T-helper 2 cell treated with Interferon-gamma antibody and Interleukin-4, amounts not matched to agents 100 ng/mL and 5 ng/mL, for 36 hours (primary cell): ENCODE data around the gene MAGEC1. TPM values are rescaled to one million over a fixed set of nuclear protein-coding genes. Genes with fewer than 3 reads are reported as not detected.
"Not testable (repeated sequence)": the region's sequence is repeated elsewhere in the genome, so short reads cannot be mapped to it uniquely, and the experiment has no call there.

Source experiments
- intact Hi-C: fragments of 100-400 bp; cut with micrococcal nuclease; formaldehyde crosslinking; loops from one replicate; pipeline ENCODE4 v1.15.1; 2023
- total RNA-seq: library from RNA; stranded (reverse); gene quantifications from 2 replicates; pipeline ENCODE4 v1.2.3, GENCODE V29; 2022

Gene MAGEC1
- not detected in 2 replicates for total RNA-seq

DNA sequence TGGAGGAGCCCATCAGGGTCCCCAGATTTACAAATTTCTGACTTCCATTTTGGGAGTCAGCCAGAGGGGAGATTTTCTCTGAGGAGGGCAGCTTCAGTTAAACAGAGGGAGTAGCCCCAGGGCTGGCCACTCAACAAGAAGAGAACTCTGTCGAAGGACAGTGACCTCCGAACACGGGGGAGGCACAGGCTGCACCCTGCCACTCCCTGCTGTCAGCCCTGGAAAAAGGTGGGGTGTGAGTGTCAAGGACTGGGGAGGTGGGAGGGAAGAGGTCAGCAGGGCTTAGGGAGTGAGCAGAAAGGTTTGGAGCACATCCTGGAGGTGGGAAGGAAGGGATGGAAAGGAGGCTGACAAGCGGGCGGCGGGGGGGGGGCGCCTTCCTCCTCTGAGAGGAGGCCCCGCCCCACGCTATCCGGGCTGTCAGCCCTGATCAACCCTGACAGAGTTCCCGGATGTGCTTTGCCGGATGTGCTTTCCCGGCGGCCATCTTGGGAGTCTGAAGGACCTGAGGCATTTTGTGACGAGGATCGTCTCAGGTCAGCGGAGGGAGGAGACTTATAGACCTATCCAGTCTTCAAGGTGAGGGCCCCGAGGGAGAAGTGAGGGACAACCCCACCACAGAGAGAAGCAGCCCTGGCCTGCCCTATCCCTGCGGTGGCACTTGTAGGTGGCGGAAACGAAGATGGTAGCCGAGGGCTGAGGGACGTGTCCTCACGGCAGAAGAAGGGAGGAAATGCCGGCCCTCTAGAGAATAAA is at the start of gene MAGEC1:
TSS of gene MAGEC1 (plus strand) at position 495 of the 756 bp plus-strand sequence. CDS start 1,179 bp downstream, outside the sequence.
- intact Hi-C loops, result no loop called here

GRCh38 chrX:141857479-141857878 is 46.2 kb upstream of the MAGEC1 start:
- intact Hi-C loops, result no loop called here

DNA sequence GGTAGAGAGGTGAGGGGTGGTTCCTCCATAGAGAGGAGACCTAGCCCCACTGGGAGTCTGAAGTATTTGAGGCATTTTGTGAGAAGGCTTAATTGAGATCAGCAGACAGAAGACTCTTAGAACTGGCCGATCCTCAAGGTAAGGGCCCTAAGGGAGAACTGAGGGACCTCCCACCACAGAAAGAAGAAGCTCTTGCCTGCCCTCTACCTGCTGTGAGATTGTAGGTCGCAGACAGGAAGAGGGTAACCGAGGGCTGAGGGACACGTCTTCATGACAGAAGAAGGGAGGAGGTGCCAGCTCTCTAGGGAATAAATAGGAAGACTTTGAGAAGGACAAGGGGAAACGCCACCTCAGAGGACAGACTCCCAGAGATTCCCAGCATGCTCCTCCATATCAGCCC is 24.1 kb upstream of the MAGEC1 start:
- intact Hi-C loops, result no loop called here

- intact Hi-C loops, result not testable (repeated sequence)
Measured at GRCh38 chrX:141888811-141889210, 14.9 kb upstream of the MAGEC1 start.

GRCh38 chrX:141894733-141895132 is 9.0 kb upstream of the MAGEC1 start:
- intact Hi-C loops, result no loop called here

DNA sequence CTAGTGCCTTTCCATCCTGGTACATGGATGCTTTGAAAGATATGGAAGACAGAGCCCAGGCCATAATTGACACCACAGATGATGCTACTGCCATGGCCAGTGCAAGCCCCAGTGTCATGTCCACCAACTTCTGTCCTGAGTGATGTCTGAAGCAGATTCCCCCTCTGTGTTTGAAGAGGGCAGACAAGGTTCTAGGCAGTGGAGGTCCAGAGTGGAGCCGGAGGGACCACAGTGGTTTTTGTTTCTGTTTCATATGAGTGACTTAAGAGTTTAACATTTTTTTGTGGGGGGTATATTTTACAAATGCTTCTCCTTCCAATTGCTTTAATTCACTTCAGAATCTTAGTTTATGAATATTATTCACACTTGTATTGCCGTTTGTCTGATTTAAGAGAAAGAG is 6.0 kb upstream of the MAGEC1 start:
- intact Hi-C loops, result no loop called here

GRCh38 chrX:141902366-141902765 is 1.3 kb upstream of the MAGEC1 start:
- intact Hi-C loops, result no loop called here

GRCh38 chrX:141904262-141904661 is 568 bp downstream of the MAGEC1 start:
- intact Hi-C loops, result no loop called here

DNA sequence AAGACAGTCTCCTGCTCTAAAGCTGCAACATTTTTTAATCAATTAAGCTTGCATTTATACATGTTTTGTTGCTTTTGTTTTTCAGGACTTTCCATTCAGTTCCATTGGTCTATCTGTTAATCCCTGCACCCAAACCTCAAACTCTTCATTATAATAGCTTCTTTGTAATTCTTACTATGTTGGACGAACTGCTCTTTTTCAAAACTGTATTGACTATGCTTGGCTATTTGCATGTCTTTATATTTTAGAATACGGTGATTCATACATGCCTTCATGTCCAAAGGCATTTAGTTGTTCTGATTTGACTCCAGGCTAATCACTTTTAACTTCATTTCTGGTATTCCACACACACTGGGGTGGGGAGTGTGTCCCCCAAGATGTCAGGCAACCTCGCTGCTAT is 14.1 kb downstream of the MAGEC1 start:
- intact Hi-C loops, result no loop called here

DNA sequence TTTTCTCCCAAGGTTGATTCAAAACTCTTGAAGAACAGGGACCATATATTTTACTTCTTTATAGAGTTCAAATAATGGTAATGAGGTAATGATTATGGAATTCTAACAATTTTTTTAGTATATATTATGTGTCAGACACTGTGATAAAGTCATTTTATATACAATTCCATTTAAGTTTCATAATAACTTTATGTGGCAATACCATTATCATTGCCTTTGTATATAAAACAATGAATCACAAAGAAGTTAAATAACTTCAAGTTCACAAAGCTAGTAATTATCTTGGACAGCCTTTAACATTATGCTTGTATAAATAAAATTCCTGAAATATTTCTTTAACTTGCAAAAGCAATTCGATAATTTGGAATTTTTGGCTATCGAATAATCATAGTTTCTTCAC is 20.6 kb downstream of the MAGEC1 start:
- intact Hi-C loops, result no loop called here

- intact Hi-C loops, result no loop called here
Measured at GRCh38 chrX:141928432-141928831, 24.7 kb downstream of the MAGEC1 start.

DNA sequence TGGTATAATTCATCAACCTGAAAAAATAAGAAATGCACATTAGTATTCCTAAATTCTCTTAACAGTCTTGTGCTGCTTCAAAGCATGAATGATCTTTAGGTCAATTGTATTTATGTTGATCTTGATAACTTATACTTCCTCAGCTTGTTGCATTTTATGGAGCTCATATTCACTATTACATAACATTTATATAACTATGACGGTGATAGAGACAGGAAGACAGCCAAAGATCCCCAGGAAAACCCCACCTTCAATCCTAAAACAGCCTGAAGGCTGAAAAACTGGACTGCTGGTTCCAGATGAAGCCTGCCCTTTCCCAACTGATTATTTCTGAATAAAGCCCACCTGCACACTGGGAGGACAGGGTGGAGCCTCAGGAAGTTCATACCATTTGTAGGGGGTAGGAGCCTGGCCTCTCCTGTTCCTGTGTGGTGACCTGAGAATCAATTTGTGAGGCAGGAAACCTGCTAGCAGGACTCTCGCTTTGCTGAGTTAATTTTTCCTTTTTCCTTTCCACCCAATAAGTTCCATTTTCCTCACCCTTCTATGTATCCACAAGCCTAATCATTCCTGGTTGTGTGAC is 30.5 kb downstream of the MAGEC1 start:
- intact Hi-C loops, result no loop called here

DNA sequence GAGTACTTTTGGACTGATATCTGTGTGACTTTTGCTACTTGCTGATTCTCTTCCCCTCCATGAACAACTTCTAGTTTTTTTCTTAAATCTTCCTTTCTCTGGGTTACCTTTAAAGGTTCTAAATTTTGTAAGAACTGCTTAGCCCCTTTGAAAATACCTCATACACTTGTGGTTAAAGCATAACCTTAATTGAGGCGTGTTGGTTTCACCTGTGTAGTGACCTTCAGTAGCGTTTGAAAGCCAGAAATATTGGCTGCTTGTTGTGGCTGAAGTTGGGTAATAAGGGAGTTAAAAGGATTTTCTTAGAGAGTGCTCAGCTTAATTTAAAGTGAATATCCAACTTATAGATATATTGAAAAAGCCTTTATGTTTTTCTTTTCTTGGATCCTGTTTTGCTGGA is 32.0 kb downstream of the MAGEC1 start:
- intact Hi-C loops, result no loop called here

GRCh38 chrX:141936080-141936479 is 32.4 kb downstream of the MAGEC1 start:
- intact Hi-C loops, result no loop called here

DNA sequence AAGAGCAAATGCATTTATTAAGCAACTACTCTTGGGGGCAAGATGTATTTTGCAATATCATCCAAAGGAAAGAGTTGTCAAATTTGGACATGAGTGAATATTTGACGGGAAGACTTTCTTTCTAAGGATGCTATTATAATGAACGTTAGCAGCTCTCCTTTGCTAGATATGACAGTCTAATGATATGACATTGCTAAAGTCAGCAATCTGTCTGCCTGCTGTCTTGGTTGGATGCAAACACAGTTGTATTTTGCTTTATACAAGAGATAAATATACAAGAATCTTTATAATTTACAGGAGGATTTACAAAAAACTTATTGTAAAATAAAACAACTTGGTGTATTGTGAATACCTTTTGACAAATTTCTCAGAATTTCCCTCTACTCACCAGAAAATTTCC is 37.5 kb downstream of the MAGEC1 start:
- intact Hi-C loops, result no loop called here

DNA sequence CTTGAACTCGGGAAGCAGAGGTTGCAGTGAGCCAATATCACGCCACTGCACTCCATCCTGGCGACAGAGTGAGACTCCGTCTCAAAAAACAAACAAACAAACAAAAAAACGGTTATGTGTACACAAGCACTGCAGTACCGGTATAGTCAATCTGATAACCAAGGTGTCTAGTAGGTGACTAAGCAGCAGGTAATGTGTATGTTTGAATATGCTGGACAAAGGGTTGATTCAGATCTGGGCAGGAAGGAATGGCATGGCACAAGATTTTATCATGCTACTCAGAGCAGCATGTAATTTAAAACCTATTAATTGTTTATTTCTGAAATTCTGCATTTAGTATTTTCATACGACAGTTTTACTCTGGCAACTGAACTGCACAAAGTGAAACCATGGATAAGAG is 41.7 kb downstream of the MAGEC1 start:
- intact Hi-C loops, result no loop called here

DNA sequence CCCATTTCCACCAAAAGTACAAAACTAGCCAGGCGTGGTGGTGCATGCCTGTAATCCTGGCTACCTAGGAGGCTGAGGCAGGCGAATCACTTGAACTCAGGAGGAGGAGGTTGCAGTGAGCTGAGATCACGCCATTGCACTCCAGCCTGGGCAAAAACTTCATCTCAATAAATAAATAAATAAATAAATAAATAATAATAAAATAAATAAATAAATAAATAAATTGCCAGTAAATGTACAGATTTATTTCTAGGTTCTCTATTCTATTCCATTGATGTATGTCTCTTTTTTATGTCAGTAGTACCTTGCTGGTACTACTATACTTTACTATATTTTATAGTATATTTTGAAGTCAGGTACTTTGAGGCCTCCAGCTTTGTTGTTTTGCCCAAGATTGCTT is 43.7 kb downstream of the MAGEC1 start:
- intact Hi-C loops, result no loop called here

DNA sequence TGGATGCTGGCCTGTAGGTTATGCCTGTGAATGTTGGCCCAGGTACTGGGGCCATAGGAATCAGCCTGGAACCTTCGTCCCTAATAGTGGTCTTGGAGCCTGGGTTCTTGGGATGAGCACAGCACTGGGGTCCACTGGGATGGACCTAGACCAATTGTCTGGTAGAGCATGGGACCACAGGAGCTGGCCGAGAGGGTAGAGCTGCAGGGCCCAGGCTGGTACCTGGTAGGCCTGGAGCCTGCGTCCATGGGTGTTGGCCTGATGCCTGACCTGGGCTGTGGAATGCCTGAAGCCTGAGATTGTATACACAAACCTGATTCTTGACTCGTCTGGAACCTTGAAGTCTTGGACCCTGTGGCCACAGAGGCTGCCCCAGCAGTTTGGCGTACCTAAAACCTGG is 48.9 kb downstream of the MAGEC1 start:
- intact Hi-C loops, result no loop called here

GRCh38 chrX:141958675-141959074 is 55.0 kb downstream of the MAGEC1 start:
- intact Hi-C loops, result no loop called here
